ENCODE results near the gene ABCA2.

ABCA2 gene, protein sequence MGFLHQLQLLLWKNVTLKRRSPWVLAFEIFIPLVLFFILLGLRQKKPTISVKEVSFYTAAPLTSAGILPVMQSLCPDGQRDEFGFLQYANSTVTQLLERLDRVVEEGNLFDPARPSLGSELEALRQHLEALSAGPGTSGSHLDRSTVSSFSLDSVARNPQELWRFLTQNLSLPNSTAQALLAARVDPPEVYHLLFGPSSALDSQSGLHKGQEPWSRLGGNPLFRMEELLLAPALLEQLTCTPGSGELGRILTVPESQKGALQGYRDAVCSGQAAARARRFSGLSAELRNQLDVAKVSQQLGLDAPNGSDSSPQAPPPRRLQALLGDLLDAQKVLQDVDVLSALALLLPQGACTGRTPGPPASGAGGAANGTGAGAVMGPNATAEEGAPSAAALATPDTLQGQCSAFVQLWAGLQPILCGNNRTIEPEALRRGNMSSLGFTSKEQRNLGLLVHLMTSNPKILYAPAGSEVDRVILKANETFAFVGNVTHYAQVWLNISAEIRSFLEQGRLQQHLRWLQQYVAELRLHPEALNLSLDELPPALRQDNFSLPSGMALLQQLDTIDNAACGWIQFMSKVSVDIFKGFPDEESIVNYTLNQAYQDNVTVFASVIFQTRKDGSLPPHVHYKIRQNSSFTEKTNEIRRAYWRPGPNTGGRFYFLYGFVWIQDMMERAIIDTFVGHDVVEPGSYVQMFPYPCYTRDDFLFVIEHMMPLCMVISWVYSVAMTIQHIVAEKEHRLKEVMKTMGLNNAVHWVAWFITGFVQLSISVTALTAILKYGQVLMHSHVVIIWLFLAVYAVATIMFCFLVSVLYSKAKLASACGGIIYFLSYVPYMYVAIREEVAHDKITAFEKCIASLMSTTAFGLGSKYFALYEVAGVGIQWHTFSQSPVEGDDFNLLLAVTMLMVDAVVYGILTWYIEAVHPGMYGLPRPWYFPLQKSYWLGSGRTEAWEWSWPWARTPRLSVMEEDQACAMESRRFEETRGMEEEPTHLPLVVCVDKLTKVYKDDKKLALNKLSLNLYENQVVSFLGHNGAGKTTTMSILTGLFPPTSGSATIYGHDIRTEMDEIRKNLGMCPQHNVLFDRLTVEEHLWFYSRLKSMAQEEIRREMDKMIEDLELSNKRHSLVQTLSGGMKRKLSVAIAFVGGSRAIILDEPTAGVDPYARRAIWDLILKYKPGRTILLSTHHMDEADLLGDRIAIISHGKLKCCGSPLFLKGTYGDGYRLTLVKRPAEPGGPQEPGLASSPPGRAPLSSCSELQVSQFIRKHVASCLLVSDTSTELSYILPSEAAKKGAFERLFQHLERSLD (N-terminal part only)

DNA sequence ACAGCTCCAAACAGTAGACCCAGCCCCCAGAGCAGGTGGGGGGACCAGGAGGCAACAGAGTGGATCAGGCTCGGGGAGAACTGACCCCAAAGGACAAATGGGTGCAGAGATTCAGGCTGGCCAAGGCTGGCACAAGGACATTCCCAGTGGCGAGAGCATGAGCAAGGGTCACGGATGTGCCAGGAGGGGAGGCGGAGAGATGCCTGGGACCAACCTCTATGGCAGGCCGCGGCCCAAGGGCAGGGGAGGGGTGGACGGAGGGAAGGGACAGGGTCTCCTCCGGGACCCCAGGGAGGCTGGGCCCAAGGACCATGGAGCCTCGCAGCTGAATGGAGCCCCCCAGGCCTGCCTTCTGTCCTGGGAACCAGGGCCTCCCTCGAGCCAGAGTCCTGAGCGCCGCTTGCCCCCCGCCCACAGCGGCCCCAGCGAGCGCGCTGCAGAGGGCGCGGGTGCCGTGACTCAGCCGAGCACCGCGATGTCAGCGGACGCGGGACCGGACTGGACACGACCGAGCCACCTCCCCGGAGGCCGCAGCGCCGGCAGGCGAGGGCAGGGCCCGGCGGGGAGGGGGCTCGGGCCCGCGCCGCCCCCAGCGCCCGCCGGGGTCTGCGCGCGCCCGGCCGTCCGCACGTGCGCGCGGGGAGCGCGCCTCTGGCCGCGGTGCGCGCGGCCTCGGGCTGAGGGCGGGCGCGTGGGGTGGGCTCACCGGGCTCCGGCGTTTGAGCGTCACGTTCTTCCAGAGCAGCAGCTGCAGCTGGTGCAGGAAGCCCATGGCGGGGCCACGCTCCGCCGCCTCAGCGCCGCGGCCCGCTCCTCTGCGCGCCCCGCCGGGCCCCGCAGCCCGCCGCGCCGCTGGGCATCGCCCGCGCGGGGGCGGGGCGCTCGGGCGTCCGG is at the start of gene ABCA2:
TSS of gene ABCA2 (minus strand) at position 869 of the 894 bp plus-strand sequence. CDS start at position 772, 97 bp downstream.
- no peak for DNase-seq

DNA sequence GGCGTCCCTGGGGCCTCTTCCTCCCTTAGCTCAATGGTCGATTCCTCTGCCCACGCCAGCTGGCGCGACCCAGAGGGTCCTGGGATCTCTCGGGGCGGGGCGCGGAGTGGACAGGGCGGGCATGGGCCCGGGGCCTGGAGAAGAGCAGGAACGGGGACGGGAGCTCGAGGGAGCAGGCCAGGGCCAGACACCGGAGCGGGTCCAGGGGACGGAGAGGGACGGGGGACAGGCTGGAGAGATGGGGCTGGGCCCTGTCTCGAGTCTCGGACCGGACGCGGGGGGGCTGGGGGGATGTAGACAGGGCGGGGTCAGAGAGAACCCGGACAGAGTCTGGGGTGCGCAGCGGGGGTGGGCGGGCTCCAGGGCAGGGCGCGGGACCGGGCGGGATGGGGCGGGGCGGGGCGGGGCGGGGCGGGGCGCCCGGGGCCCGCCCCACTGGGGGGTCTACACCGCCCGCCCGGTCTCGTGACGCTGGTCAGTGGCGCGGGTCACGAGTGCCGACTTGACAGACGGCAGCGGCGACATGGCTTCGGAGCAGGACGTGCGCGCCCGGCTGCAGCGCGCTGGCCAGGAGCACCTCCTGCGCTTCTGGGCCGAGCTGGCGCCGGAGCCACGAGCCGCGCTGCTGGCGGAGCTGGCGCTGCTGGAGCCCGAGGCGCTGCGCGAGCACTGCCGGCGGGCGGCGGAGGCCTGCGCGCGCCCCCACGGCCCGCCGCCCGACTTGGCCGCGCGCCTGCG is 49.1 kb upstream of the ABCA2 start, which contains the start of gene UAP1L1:
TSS of gene UAP1L1 (plus strand) at position 508 of the 738 bp plus-strand sequence. CDS start at position 524, 16 bp downstream.
- peak; percentile 49 for DNase-seq

DNA sequence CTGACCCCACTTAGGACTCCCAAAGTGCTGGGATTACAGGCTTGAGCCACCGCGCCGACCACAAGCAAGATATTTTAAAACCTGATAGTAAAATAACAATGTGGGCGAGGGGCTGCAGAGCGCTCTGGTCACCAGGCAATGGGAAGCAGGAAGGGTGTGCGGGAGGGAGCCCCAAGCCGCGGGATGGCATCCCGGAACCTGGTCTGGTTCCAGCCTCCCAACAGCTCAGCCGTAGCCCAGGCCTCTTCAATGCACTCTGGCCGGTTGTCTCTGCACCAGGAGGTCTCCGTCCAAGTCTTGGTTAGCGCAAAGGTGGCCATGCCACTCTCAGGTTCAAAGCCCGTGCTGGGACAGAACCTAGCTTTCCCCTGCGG is 48.6 kb upstream of the ABCA2 start:
- DNase-seq, result no peak

DNA sequence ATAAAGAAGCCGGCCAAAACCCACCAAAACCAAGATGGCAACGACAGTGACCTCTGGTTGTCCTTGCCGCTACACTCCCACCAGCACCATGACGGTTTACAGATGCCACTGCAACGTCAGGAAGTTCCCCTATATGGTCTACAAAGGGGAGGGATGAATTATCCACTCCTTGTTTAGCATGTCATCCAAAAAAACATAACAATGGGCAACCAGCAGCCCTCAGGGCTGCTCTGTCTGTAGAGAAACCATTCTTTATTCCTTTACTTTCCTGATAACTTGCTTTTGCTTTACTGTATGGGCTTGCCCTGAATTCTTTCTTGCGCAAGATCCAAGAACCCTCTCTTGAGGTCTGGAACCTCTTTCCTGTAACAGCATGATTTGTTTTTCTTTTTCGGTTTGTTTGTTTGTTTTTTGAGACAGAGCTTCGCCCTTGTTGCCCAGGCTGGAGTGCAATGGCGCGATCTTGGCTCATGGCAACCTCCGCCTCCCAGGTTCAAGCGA is 47.3 kb upstream of the ABCA2 start:
- DNase-seq, result no peak

DNA sequence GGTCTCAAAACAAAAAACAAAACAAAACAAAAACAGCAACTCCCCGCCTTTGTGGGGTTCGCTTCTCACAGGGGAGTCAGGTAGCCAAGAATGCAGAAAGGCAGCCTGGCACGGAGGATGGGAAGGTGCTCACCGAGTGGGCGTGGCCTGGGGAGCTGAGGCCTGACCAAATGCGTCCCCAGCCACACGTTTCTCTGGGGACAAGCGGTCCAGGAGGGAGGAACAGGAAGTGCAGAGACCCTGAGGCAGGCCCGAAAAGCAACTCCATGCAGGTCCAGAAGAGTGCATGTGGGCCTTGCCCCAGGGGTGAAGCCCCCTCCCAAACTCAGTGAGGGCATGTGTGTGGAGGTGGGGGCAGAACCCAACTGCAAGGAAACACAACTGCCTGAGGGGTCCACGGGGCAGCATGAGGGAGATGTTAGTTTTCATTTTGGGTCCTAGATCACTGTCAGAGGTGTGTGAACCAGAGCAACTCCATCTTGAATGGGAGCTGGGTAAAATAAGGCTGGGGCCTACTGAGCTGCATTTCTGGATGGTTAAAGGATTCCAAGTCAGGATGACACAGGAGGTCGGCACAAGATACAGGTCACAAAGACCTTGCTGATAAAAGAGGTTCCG is 46.7 kb upstream of the ABCA2 start:
- no peak for DNase-seq

DNA sequence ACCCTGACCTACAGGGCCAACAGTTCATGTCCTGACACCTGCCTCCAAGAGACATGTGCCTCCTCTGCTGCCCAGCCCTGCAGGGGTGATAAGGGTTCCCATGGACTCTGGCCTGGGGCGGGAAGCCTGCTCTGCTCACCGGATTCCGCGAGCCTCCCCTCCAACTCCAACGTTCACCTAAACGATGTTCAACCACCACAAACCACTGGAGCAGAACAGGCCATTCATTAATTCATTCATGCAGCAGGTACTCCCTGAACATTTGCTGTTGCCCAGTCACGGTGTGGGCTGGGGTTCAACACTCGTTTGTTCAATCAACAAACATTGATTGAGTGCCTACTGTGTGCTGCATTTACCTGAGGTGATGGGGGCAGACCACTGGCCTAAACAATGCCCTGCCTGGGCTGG is 46.0 kb upstream of the ABCA2 start:
- no peak for DNase-seq

DNA sequence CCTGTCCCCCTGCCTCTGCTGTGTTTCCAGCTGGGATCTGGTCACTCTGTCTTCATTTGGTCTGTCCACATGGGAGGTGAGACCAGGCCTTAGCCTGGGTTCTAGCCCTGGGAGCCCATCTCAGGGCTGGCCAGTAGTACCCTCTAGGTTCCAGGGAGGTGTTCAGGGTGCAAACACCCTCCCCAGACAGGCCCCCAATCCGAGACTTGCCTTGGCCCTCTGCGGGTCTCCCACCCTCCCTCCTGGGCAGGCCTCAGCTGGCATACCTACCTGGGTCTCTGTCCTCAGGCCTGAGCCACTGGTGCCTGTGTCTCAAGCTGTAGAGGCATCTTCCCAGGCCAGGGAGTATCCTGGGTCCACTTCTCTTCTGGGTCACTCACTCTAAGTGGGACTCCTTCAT is 43.2 kb upstream of the ABCA2 start:
- no peak for DNase-seq

DNA sequence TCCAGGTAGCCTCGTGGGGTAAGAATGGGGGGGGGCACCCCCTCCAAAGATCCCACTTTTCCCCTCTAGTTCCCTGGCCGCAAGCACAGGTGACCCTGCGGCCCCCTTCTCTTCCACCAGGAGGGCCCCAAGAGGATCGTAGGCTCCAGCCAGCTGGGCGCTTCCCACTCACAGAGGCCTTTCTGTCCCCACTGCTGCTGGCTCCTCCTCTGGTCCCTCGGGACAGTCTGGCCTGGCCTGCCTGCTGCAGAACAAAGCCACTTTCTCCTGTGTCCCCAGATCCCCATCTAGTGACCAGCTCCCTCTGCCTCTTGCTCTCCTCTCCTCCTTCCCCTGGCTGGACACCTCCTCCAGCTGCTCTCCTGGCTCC is 42.9 kb upstream of the ABCA2 start:
- DNase-seq, result peak; percentile 5

DNA sequence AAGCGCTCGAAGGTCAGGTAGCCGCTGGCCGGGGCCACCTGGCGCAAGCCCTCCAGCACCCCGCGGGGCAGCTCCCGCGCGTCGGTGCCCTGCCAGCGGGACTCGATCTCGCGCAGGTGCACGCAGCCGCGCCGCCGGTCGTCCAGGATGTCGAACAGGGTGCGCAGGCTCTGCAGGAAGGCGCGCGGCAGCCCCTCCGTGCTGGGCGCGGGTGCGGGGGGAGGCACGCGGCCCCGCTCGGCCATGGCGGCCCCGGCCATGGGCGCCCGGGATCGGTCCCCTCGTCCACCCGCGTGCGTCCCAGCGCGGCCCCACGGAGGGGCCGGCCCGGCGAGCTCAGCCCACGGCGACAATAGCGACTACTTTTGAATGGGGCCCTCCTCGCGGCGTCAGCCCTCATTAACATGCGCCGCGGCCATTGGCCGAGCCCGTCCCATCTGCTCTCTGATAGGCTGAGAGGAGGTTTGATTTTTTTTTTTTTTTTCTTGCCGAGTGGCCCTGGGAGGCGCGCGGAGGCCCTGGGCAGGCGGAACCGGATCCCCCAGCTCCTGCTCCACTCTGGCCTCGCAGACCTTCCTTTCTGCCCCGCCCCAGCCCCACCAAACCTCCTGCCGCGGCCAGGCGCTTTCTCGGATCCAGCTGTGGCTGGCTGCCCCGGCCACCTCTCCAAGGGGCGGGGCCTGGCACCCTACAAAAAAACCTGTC is 42.3 kb upstream of the ABCA2 start, which contains the start of gene SAPCD2:
TSS of gene SAPCD2 (minus strand) at position 357 of the 705 bp plus-strand sequence. CDS start at position 260, 97 bp downstream.
- peak; percentile 86 for DNase-seq

DNA sequence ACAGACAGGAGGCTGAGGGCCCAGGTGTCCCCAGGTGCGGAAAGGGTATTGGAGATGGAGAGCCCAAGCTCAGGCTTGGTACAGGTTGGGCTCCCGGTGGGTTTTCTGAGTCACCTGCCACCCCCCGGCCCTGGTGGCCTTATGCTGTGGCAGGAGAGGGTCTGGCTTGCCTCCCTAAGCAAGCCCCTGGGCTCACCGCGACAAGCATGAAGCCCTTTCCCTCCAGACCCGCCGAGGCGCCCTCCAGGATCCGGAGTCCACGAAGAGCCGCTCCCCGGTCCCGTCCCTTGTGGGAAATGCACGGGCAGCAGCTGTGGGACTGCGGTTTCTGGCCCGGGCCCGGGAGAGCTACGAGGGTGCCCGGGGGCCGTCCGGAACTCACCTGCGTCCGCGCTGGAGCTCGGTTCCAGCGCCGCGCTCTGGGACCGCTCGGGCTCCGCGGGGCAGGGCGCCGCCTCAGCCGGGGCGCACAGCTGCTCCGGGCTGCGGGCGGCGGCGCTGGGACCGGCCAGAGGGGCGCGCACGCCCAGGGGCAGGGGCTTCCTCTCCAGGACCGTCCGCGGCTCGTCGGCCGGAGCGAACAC is 41.6 kb upstream of the ABCA2 start:
- no peak for DNase-seq

DNA sequence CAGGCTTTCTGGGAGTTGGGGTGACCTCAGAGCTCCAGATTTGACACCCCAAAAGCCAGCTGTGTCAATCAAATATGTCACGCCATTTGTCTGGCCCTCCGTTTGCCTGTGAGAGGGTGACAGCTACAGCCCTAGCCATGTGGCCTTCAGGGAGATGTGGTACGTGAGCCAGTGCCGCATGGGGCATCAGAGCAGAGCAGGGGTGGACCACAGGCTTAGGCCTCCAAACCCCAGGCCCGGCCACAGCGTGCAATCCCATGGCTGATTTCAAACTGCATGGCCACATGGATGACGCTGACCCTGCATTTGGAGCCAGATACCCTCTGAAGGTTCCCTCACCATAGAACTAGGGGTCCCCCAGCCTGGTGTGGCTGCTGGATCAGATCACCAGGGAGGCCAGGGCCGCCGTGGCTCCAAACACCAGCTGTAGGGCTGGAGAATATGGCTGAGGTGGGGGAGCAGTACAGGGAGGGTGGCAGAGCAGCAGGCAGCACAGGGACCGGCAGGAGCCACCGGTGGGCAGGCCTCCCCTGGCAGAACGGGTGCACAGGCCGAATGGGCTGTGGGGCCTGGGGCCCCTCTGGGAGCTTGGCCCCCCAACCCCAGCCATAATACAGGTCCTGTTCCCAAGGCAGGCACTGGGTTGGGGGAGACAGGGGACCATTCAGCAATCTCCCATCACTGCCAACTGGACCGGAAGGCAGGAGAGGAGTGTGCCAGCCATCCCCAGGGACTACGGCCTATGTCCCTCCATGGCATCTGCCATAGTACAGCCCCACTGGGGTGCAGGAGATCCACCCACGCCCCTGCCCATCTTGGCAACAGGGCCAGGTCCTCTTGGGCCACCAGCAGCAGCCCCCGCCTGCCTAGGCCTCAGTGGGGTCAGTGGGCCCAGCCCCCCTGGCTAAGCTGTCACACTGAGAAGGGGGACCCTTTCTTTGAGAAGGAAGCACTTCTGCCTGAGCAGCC is 40.8 kb upstream of the ABCA2 start:
- DNase-seq, result no peak

DNA sequence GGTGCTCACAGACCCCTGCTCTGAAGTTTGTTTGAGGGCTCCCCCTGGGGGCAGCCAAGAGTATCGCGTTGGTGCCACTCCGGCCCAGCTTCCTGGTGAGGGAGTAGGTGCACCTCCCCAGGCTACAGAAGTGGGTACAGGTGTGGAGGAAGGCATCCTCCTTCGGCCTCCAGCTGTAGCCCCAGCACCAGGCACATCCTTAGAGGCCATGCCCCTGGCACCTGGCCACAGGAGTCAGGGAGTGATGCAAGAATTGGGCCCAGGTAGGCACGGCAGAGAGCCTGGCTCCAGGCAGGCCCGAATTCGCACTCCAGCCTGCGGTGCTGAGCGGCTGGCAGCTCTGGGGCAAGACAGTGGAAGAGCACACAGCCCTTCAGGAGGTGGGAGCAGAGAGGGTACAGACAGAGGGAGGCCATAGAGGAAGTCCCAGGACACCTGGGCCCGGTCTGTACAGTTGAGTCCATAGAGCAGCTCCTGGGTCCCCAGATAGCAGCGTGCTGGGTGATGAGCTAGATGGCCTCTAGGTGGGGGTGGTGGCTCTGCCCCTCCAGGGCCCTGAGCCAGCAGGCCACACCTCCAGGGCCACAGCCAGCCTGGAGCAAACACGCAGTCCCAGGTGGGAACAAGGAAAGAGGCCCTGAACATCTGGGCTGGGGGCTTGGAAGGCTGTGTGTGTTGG is 40.0 kb upstream of the ABCA2 start:
- DNase-seq, result peak; percentile 74

DNA sequence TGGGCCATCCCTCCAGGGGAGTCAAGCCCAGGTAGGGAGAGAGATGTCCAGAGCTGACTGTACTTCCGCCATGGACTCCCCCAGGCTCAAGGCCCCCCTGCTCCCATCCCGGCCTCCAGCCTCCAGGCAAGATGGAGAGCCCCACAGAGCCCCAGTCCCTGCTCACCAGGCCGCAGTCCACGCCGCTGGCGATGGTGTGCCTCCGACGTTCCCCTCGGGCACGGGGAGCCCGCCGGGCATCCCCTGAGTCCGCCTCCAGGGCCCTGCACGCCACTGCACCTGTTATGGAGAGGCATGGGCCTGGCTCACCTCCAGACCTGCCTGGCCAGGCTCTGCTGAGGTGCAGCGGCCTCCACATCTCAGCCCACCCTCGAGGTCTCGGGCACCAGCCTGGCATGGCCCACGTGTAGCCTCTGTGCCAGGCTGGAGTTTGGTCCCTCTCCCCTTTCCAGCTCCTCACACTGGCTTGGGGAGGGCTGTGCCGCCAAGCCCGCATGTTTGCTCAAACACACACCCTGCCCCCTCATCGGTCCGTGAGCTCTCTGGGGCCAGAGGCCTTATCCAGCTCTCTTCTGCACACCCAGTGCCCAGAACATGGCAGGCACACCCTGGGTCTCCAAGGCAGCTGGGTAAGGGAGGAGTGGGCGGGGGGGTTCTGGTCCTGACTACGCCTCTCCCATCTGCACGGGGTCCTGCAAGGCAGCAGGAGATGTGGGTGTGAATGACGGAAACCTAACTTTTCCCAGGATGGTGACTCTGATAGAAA is 38.2 kb upstream of the ABCA2 start:
- no peak for DNase-seq

DNA sequence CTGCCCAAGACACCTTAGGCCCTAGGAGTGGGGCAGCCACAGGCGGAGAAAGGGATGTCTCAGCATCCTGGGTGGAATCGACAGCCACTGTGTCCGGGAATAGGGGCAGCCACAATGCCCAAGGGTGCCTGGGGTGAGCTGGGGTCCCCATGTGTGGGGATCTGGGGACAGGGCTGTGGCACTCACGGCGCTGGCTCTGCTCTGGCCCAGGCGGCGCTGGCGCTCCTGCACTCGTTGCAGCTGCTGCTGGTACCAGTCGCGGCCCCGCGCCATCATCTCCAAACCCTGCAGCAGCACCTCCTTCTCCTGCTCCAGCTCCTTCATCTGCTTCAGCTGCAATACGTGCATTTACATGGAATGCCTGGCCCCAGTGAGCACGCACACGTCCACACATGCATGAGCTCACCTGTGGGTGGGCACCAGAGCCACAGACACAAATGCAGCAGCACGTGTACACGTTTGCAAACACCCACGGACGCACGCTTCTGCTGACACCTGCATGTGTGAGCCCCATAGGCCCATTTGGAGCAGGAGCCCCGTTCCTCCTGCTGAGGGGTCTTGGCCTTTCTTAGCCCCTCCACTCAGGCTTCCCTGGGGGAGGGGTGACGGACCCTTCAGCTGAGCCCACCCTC is 37.4 kb upstream of the ABCA2 start:
- no peak for DNase-seq

DNA sequence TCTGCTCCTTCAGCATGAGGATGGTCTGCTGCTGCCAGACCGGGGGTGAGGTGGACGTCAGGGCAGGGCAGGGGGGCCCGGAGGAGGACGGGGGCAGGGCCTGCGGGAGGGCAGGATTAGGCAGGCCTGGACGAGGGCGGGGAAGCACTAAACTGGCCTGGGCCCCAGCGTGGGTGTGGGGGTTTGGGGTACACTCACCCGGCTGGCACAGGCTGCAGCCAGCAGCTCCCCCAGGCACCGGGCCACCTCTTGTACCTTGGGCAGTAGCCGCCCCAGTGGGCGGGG is 36.8 kb upstream of the ABCA2 start:
- no peak for DNase-seq

All from fibroblast of skin of right biceps (primary cell).